ENCODE results near the gene PPFIA4.

DNA sequence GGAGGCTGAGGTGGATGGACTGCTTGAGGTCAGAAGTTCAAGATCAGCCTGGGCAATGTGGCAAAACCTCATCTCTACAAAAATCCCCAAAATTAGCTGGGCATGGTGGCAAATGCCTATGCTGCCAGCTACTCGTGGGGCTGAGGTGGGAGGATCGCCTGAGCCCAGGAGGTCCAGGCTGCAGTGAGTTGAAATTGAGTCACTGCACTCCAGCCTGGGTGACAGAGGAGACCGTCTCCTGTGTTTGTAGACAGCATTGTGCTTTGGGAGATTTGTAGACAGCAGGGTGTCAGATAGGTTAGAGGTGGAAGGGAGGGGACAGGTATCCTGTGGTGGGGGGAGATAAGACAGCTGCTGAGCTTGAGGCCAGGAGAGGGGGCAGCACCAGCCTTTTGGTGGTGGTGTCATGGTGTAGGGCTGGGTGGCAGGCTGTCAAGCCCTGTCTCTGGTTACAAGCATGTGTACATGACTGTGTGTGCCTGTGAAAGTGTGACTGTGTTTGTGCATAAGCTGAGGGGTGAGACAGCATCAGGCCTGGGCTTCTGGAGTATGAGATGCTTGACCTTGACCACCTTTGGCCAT lies 15.2 kb downstream of the PPFIA4 start:
- TF ChIP-seq CTCF (IDR thresholded peaks at IDR 0.05) (no peak), POLR2A (IDR thresholded peaks at IDR 0.05) (no peak)
